ENCODE results near the gene NPW.
"Not testable (repeated sequence)": the region's sequence is repeated elsewhere in the genome, so short reads cannot be mapped to it uniquely, and the experiment has no call there.

Gene NPW

DNA sequence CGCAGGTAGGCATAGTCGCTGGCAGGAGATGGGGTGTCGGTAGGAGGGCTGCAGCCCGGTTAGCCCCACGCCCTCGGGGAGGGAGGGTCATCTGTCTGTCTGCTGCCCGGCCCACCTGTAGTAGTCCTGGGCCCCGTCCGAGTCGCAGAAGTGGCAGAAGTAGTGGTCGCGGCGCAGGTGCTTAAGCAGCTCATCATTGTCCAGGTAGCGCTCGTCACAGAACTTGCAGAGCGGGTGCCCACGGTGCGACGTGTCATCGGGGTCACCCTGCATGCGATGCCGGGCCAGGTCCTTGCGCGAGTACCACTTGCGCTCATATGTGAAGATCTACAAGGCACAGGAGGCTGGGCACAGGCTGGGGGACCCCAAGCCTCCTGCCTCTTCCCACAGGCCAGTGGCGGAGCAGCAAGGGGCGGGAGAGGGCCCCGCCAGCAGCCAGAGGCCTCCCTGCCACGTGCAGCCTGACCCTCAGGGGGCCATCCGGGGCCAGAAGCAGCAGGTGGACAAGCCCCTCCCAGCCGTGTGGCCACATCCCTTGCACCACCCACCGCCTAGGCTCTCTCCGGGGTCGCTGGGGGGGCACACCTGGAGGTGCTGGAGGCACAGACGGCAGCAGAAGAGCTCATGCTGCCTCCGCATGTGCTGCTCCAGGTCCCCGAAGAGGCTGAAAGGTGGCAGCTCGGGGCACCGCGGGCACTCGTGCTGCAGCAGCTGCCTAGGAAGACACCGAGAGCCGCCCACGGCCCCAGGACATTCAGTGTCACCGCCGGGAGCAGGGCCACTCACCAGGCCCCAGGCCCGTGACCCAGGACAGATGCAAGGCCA is 17.0 kb upstream of the NPW start:
- no peak for FAIRE-seq

DNA sequence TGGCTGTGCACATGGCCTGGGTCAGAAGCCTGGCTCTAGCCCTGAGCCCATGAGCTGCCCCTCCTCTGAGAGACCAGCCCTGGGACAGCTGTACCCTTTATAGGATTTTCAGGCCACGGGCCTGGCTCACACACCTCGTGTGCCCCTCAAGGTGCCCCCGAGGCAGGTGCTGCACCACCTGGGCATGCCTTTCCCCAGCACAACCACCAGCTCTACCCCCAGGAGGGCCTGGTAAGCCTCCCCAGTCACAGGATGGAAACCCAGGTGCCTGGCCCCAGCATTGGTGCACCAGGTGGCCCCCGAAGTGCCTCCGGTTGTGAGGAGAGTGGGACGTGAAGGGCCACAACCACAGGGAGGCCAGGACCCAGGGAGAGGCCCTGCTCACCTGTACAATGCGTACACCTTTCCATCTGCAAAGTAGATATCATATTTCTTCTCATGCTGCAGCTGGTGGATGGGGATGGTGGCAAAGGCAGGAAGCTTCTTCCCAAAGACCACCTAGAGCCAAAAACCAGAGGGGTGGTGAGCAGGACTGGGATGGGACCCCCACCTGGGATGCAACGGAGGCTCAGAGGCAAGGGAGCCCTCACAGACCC is 16.3 kb upstream of the NPW start:
- FAIRE-seq = no peak

GRCh38 chr16:2003827-2004641 is 15.6 kb upstream of the NPW start:
- FAIRE-seq = no peak

DNA sequence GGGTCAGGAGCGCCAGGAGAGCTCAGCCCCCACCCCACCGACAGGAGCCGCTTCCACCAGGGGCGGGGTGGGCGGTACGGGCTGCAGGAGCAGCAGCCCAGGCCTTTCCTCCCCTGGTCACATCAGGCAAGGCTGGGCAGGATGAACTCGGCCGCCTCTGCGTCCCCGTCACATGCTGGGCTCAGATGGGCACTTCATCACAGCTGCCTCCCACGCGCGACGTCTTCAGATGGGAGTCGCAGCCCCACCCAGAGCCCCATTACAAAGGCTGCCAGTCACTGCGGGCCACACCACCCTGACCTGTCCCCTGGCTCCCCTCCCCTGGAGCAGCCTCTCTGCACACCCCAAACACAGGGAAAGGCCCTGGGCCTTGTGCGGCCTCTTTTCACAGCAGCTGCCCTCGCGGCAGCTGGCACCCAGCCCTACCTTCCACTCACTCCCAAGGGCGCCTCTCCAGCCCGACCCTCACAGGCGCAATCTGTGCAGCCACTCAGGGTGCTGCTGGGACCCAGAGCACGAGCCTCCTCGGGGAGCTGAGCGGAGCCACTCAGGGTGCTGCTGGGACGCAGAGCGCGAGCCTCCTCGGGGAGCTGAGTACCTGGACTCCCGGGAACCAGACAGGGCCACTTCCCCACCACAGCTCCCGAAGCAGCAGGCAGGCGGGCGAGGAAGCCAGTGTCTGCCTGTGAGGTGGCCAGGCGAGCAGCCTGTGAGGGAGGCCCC is 14.6 kb upstream of the NPW start:
- FAIRE-seq = no peak

DNA sequence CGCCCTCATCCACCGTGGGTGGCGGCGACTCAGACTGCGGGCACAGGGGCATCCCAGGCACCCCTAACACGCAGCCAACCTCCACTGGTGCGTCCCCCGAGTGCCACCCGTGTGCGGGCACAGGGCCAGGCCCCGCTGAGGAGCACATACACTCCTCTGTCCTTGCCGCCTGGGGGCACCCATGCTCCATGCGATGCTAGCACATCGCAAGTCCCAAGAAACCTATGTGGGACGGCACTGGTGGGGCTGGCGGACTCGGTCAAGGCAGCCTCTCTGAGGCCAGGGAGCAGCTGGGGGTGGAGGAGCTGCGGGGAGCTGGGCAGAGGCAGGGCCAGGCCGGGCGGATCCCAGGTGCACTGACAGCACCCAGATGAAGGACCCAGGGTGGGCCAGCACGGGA is 13.9 kb upstream of the NPW start:
- FAIRE-seq = no peak

DNA sequence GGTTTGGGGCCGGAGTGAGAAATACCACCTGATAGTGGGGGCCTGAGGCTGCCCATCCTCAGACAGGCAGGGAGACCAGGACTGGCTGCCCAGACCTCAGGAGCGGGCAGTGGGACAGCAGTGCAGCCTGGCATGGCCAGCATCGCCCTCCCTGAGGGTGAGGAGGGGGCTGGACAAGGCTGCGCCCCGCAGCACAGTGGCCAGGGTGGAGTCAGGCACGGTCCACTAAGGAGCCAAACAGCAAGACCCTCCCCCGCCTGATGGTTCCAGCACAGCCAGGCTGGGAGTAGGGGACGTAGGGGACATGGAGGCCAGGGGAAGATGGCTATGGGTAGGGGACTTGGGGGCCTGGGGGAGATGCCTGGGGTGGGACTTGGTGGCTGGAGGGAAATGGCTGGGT is 13.3 kb upstream of the NPW start:
- no peak for FAIRE-seq

DNA sequence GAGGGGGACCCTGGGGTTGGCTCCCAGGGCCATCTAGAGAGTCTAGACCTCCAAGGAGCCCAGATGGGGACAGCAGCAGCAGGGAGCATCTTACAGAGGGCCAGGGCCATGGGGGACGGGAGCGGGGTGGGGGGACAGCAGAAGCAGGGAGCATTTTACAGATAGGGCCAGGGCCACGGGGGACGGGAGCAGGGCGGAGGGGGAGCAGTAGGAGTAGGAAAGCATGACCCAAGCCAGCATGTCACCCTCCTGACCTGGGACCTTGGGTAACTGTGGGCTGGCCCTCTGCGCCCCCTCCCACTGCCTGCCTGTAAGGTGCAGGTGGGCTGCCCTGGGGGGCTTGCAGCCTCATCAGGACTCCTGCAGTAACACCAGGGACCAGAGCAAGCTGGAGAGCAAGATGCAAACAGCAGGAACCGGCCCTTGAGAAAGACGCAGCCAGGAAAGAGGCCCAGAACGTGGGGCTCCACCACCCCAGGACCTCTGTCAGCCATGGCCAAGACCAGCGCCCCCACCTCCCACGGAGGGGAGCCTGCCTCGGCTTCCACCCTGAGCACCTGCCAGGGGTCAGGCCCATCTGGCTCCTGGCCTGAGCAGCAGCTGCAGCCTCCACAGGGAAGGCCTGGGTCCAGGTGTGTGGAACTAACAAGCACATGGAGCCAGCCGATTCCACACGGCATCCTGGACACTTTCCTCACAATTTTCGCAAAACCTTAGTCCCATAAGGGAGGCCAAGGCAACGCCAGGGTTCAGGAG is 12.3 kb upstream of the NPW start:
- FAIRE-seq = no peak

DNA sequence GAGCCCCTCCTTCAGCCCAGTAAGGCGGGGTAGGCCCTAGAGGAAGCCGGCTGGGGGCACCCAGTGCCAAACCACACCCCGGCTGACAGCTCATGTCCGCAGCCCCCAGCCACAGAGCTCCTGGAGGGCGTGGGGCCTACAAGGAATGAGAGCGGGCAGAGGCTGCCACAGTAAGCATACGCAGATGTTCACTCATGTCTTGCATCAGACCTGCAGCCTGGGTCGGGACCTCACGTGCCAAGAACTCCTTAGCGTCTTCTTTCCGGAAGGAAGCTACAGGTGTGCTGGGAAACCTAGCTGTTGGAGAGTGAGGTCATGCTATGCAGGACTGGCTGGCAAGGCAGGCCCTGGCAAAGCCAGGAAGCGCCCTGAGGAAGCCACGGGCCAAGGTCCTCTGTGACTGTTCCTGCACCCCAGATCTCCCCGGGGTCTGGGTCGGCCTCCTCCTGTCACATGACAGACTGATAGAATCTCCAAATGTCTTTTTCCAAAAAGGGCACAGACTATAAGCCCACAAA is 11.5 kb upstream of the NPW start:
- no peak for FAIRE-seq

DNA sequence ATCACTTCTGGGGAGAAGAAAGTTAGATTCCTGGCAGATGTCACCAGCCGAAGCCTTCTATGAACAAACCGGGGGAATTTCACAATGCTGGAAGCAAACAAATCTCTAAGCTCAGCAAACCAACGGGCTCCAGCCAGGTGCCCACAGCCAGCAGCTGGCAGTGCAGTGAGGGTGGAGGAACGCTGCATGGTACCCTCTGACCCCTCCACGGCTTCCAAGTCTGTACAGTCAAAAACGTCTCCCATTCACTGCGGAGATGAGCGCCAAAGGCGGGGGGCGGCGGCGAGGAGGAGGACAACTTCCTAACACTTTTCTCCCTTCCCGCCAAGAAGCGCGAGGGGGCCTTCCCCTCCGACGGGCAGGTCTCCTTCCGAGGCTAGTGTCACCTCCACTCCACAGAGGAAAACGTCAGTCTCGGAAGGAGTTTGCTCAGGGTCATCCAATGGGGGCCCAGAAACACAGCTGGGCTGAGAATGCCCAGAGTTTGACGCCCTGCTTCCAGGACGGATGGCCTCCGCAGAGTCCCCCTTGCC is 10.9 kb upstream of the NPW start:
- FAIRE-seq = no peak

GRCh38 chr16:2009164-2009711 is 10.3 kb upstream of the NPW start:
- FAIRE-seq = no peak

DNA sequence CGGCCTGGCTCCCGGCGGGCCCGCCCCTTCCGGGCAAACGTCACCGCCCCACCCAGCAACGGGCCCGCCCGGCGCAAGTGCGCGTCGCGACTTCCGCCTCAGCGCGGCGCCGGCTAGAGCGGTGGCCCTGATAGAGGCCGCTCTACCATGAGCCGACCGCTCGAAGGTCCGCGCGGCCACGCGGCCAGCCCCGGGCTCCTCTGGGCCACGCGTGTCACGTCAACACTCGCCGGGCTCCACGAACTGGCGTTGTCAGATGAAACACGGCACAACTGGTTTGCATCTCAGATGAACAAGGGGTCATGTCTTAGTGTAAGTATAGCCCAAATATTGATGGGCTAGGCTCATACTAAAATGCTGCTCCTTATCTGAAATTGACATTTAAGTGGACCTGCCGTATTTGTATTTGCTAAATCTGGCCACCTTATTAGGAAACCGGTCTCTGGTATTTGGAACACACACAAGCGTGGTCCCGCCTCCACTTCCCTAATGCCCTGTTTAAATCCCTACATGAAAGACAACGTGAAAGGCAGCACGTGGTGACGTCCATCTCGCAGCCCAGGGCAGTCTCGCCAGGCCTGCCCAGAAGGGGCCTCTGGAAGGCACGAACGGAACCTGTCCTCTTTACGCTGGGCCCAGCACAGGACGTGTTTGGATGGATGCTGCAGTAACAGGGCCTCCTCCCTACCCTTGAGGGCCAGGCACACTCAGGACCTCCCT is 9.6 kb upstream of the NPW start, which contains the start of gene ZNF598:
Gene ZNF598 (minus strand): TSS at position 31 of the 720 bp plus-strand sequence.
- no peak for FAIRE-seq

- FAIRE-seq = not testable (repeated sequence)
These were observed 7.9 kb upstream of the NPW start for GRCh38 chr16:2011726-2012125.

- no peak for FAIRE-seq
These were observed 6.1 kb upstream of the NPW start for GRCh38 chr16:2013527-2013926.

DNA sequence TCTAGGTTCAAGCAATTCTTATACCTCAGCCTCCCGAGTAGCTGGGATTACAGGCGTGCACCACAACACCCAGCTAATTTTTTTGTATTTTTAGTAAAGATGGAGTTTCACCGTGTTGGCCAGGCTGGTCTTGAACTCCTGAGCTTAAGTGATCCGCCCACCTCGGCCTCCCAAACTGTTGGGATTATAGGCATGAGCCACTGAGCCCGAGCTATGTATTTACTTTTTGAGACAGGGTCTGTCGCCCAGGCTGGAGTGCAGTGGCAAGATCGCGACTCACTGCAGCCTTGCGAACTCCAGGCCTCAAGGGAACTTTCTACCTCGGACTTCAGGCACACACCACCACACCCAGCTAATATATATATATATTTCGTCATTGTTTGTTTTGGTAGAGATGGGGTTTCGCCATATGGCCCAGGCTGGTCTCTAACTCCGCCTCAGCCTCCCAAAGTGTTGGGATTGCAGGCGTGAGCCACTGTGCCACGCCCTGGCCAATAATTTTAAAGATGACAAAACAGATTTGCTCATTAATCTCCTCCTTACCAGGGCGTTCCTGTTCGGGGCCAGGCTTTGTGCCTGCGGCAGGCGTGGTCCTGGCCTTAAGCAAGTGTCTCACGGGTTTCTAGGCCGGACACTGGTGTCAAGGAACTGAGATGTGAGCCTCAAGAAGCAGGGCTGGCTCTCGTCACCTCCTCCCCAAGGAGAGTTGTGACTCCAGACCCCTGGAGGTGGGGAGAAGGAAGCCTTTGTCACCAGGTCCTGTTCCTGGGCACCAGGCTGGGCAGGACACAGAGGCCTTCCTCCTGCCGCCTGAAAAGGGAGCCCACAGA is 4.3 kb upstream of the NPW start:
- FAIRE-seq = no peak

DNA sequence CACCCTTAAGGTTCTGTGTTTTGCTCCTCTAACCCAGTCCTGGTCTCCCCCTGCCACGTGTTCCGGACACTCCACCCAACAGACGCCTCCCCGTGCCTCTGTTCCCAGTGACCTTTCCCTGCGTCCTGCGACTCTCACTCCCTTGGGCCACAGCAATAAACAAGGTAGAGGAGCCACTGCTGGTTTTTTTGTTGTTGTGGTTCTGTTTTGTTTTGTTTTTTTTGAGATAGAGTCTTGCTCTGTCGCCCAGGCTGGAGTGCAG is 3.7 kb upstream of the NPW start:
- no peak for FAIRE-seq

- no peak for FAIRE-seq
These were observed 3.1 kb upstream of the NPW start for GRCh38 chr16:2016407-2016922.

DNA sequence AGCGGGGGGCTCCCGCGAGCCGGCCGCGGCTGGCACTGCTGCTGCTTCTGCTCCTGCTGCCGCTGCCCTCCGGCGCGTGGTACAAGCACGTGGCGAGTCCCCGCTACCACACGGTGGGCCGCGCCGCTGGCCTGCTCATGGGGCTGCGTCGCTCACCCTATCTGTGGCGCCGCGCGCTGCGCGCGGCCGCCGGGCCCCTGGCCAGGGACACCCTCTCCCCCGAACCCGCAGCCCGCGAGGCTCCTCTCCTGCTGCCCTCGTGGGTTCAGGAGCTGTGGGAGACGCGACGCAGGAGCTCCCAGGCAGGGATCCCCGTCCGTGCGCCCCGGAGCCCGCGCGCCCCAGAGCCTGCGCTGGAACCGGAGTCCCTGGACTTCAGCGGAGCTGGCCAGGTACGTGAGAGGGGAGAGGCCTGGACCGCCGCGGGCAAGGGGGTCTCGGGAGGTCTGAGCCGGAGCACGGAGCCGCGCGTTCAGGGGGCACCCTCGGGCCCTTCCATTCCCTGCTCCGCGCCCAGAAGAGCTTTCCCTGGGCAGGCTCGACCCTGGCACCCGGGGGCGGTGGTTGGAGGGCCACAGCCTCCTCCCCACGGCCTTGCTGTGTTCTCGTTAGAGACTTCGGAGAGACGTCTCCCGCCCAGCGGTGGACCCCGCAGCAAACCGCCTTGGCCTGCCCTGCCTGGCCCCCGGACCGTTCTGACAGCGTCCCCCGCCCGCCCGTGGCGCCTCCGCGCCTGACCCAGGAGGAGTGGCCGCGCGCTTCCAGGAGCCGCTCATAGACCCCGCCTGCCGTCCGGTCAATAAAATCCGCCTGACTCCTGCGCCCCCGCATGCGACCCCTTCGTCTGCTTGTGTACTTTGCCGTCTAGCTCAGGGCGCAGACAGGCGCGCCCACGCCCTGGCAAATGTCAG is 591 bp downstream of the NPW start:
- no peak for FAIRE-seq

GRCh38 chr16:2022723-2023091 is 3.1 kb downstream of the NPW start:
- FAIRE-seq = no peak
